ENCODE data around the gene MMP17.

The MMP17 gene

DNA sequence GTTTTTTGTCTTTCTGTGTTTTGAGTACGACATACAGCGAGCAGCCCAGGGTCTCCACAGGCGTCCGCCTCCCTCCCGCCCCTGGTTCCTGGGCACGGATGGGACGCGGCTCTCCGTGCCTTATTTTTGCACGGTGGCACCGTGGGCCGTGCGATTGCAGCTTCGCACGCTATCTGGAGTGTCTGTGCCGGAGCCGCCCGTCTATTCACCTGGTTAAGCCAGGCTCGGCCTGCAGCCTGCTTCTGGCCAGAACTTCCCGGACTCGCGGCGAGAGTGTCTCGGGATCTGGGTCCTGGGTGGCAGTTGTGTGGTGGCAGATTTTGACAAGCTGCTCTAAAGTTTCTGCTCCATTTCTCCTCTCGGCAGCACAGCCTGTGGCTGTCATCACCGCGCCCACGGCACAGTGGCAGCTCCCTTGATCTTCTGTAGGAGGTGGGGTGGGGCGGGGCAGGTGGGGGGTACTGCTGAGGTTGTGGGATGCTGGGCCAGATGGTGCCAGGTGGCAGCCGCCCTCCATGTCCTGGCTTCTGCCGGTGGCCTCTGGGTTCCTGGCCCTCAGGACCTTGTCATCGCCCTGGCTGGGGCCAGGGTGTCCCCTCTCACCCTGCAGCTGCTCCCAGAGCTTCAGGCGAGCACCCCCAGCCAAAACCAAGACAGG is 2.9 kb downstream of the MMP17 start:
- DNase-seq (ENCODE audit: low spot score) = no peak

DNA sequence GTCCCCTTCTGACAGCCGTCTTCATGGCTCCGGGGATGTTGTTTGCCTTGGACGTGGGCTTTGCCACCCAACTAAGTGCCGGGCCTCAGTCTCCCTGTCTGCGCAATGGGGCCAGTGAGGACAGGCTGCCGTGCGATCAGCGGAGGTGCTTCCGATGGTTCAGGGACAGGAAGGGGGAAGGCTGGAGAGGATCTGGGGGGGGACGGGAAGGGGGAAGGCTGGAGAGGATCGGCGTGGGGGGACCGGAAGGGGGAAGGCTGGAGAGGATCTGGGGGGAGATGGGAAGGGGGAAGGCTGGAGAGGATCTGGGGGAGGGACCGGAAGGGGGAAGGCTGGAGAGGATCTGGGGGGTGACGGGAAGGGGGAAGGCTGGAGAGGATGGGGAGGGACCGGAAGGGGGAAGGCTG is 3.4 kb downstream of the MMP17 start:
- no peak for DNase-seq (ENCODE audit: low spot score)

- DNase-seq (ENCODE audit: low spot score) = no peak
Observed at GRCh38 chr12:131832321-131833231, 4.4 kb downstream of the MMP17 start.

GRCh38 chr12:131833288-131833895 is 5.2 kb downstream of the MMP17 start:
- no peak for DNase-seq (ENCODE audit: low spot score)

- DNase-seq (ENCODE audit: low spot score) = no peak
Observed at GRCh38 chr12:131833896-131834641, 5.9 kb downstream of the MMP17 start.

- DNase-seq (ENCODE audit: low spot score) = no peak
Observed at GRCh38 chr12:131834798-131835615, 6.8 kb downstream of the MMP17 start.

GRCh38 chr12:131835616-131836171 is 7.5 kb downstream of the MMP17 start:
- DNase-seq (ENCODE audit: low spot score) = no peak

- DNase-seq (ENCODE audit: low spot score) = no peak
Observed at GRCh38 chr12:131836193-131836592, 8.0 kb downstream of the MMP17 start.

DNA sequence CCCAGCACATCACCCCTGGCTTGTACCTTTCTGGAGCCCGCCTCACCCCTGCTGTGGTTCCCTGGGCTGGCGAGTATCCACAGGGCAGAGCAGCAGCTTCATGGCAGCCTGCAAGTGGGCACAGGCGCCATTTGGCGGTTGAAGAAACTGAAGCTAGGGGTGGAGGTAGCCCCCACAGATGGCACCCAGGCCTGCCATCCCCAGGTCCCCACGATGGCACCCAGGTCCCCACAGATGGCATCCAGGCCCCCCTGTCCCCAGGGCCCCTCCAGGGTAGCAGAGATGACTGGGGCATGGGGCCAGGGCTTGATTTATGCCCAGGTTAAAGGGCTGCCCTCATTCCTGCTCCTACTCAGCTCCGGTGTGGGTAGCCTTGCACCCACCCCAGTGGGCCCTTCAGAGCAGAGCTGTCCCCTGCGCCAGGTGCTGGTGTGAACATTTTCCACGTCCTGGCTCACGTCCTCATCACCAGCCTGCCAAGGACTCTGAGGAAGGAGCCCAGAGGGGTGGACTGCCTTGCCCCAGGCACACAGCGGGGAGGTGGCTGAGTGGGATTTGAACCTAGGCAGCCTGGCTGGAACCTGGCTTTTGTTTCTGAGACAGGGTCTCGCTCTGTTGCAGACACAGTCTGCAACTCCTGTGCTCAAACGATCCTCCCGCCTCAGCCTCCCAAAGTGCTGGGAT is 8.7 kb downstream of the MMP17 start:
- DNase-seq (ENCODE audit: low spot score) = no peak

DNA sequence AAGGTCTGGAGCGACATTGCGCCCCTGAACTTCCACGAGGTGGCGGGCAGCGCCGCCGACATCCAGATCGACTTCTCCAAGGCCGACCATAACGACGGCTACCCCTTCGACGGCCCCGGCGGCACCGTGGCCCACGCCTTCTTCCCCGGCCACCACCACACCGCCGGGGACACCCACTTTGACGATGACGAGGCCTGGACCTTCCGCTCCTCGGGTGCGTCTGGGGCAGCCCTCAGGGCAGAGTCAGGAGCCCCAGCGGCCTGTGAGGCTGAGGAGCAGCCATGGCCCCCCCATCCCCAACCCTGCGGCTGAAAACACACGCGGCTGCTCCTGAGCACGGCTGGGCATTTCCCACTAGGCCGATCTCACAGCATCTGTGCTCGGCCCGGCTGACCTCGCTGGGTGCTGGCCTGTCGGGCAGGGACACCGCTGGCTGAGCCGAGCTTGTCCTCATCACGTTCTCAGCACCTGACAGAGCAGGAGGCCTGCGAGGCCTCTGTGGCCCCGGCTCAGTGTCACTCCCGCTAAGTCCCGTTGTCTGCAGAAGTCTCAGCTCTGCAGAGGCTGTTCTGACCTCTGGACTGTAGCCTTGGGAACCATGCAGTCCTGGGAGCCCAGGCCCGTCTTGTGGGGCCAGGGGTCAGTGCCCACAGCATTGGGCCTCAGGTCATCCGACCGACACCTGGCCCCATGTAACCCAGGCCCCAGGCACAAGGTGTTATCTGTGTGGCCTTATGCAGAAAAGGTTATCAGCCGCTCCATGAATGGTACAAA is 12.6 kb downstream of the MMP17 start:
- no peak for DNase-seq (ENCODE audit: low spot score)

- no peak for DNase-seq (ENCODE audit: low spot score)
Observed at GRCh38 chr12:131841547-131841946, 13.4 kb downstream of the MMP17 start.

GRCh38 chr12:131842169-131842568 is 14.0 kb downstream of the MMP17 start:
- no peak for DNase-seq (ENCODE audit: low spot score)

- DNase-seq (ENCODE audit: low spot score) = no peak
Observed at GRCh38 chr12:131843527-131843926, 15.3 kb downstream of the MMP17 start.

DNA sequence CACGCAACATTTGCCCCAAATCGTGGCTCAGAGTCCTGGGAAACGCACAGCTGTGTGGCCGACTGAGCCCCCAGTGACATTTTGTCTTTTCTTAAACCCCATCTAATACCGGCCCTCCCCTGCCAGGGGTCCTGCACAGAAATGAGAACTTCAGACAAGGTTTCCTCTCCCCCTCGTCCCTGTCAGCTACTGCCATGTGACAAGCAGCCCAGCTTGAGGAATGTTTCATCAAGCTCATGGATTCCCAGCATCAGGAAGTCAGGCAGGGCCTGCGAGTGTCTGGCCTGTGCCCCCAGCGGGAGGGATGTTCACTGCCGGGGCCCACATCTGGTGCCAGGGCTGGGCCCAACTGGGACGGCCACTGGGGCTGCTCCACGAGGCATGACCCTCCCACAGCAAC is 15.9 kb downstream of the MMP17 start:
- no peak for DNase-seq (ENCODE audit: low spot score)

DNA sequence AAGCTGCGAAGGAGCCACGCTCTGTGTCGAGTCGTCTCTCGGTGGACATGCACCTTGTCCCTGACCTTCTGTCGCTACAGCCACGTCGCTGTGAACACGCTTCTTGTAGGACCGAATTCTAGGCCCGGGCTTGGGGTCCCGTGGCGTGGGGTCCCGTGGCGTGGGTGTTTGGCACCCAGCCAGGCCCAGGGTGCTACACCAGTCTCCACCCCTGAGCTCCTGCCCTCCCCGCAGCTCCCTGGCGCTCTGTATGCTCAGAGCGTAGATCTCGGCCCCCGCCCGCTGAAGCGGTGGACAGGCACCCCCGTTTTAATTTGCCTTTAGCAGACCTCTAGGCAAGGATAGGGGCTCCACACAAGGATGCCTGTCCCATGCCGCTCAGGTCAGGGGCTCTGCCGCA is 16.5 kb downstream of the MMP17 start:
- DNase-seq (ENCODE audit: low spot score) = no peak

- DNase-seq (ENCODE audit: low spot score) = no peak
Observed at GRCh38 chr12:131845121-131845520, 16.9 kb downstream of the MMP17 start.

DNA sequence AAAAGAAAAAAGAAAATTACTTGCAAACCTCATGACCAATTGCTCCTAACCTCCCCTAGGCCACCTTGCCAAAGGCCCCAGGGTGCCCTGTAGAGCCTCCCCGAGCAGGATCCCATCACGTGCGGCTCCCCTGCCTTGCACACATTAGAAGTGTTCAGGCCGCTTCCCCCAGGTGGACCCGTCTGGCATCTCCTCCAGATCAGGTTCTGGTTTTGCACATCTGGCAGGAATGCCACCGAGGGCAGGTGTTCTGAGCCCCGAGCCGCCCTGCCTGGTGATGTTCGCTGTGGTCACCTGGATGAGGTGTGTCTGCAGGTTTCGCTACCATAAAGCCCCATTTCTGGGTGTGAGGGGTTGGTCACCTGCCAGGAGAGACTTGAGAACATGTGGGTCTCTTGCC is 19.3 kb downstream of the MMP17 start:
- DNase-seq (ENCODE audit: low spot score) = no peak

GRCh38 chr12:131848753-131849152 is 20.6 kb downstream of the MMP17 start:
- DNase-seq (ENCODE audit: low spot score) = no peak

DNA sequence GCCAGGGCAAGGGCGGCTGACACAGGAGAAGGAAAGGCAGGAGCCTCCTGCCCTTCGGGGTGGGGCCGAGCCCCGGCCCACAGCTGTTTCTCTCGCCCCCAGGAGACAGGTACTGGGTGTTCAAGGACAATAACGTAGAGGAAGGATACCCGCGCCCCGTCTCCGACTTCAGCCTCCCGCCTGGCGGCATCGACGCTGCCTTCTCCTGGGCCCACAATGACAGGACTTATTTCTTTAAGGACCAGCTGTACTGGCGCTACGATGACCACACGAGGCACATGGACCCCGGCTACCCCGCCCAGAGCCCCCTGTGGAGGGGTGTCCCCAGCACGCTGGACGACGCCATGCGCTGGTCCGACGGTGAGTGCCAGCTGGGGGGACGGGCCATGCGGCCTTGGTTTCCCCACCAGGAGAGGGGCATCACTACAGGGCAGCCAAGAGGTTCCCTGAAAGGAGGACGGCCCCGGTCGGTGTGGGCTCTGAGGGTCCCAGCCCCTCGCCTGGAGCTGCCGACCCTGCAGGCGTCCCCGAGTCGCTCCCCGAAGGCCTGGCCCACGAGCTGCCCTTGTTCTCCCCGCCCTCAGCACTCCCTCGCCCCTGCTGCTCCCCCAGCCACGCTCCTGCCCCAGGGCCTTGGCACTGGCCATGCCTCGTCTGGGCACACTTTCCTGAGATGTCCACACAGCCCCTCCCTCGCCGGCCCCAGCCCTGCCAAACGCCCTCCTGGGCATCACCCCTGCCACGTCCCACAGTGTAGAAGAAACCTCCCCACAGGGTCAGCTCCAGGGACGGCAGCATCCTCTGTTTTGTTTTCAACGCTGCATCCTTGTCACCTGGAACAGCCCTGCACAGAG is 21.7 kb downstream of the MMP17 start:
- no peak for DNase-seq (ENCODE audit: low spot score)

All from iPS-NIHi11 (cell line).